ENCODE data around the gene CXXC1. TPM values are rescaled to one million over a fixed set of nuclear protein-coding genes. Genes with fewer than 3 reads are reported as not detected.

The CXXC1 gene
- polyA plus RNA-seq, 3 donors = 30.9 to 227 (median 33.4) TPM

- Histone ChIP-seq H3K4me1 (ENCODE audit: control insufficient read depth in 1 of 2, insufficient read depth in 2 of 2, low read length in 2 of 2) (peaks cover 26 to 55% of the 10 kb centered on the region in 2 donors), H2AFZ (ENCODE audit: insufficient read depth, low read depth, low read length, poor library complexity, severe bottlenecking) (peak within 1 kb of the TSS; percentile 96), H3K4me3 (replicated peaks in 1 of 3; ENCODE audit: low read depth in 2 of 3, low read length in 3 of 3) (peak within 1 kb of the TSS; percentile 78 to 92 (median 86)), H3K9me3 (replicated peaks in 1 of 2; ENCODE audit: control insufficient read depth in 1 of 2, insufficient read depth in 1 of 2, low read length in 2 of 2) (no peaks in the 10 kb centered on the region), H3K27me3 (ENCODE audit: control insufficient read depth in 2 of 2, insufficient read depth in 2 of 2, low read length in 2 of 2) (no peaks in the 10 kb centered on the region), H3K9ac (ENCODE audit: insufficient read depth, low read length, poor library complexity, severe bottlenecking) (peak within 1 kb of the TSS; percentile 82), H3K4me2 (replicated peaks; ENCODE audit: extremely low read depth, low read length, poor library complexity, severe bottlenecking) (peak within 1 kb of the TSS; percentile 77), H3K79me2 (ENCODE audit: insufficient read depth, low read length) (peaks cover 39% of the 10 kb centered on the region), H3K36me3 (replicated peaks in 1 of 2; ENCODE audit: control insufficient read depth in 1 of 2, insufficient read depth in 2 of 2, low read length in 2 of 2) (peaks cover 44 to 72% of the 10 kb centered on the region in 2 donors), H3K27ac (ENCODE audit: low read depth in 1 of 2, low read length in 2 of 2) (peak within 1 kb of the TSS; percentile 86 to 87), H4K20me1 (ENCODE audit: insufficient read depth, low read length) (no peaks in the 10 kb centered on the region)
- H3K9me3 Mint-ChIP-seq = peaks cover 0 to 2% (median 0%) of the 10 kb centered on the region in 7 donors
- WGBS (ENCODE audit: insufficient coverage) = under 1% methylated on average over 63 of the region's 63 CpGs
- TF ChIP-seq CTCF (IDR thresholded peaks at IDR 0.05) = peak; percentile 21
- peaks cover 54 to 60% of the 10 kb centered on the region in 2 donors for H3K36me3 Mint-ChIP-seq
- intact Hi-C loops (cut with micrococcal nuclease) = loop anchor here (5.0 to 10.0 kb wide), 3 partner anchors 76 to 787 kb away; partner anchors contain the start of genes SKA1 (in 2 of the 2) and RPL17 (in 1 of the 2)
- peak within 1 kb of the TSS; percentile 93 to 98 for H3K4me3 Mint-ChIP-seq
- H3K27ac Mint-ChIP-seq = peak within 1 kb of the TSS; percentile 93 to 98 (median 96)
- peak; percentile 97 to 98 (median 98) for DNase-seq
- H3K27me3 Mint-ChIP-seq (ENCODE audit: low read depth in 3 of 3) = peaks cover 0 to 2% (median 0%) of the 10 kb centered on the region in 3 donors
- H3K4me1 Mint-ChIP-seq = peaks cover 49% of the 10 kb centered on the region
Measured at GRCh38 chr18:50281295-50281971, 6.1 kb downstream of the CXXC1 start, which contains the start of gene MBD1. MBD1 (minus strand) TSS chr18:50281523; CDS start chr18:50279992, 1,531 bp downstream.

- peaks cover 0 to 2% (median 0%) of the 10 kb centered on the region in 3 donors for H3K27me3 Mint-ChIP-seq (ENCODE audit: low read depth in 3 of 3)
- Histone ChIP-seq H3K79me2 (ENCODE audit: insufficient read depth, low read length) (peaks cover 36% of the 10 kb centered on the region), H2AFZ (ENCODE audit: insufficient read depth, low read depth, low read length, poor library complexity, severe bottlenecking) (peak overlapping the region; percentile 96), H3K9ac (ENCODE audit: insufficient read depth, low read length, poor library complexity, severe bottlenecking) (peak overlapping the region; percentile 82), H3K4me2 (replicated peaks; ENCODE audit: extremely low read depth, low read length, poor library complexity, severe bottlenecking) (peak overlapping the region; percentile 77), H3K27me3 (ENCODE audit: control insufficient read depth in 2 of 2, insufficient read depth in 2 of 2, low read length in 2 of 2) (no peaks in the 10 kb centered on the region), H3K4me1 (ENCODE audit: control insufficient read depth in 1 of 2, insufficient read depth in 2 of 2, low read length in 2 of 2) (peaks cover 23 to 49% of the 10 kb centered on the region in 2 donors), H3K4me3 (replicated peaks in 1 of 3; ENCODE audit: low read depth in 2 of 3, low read length in 3 of 3) (peak overlapping the region; percentile 78 to 92 (median 86)), H4K20me1 (ENCODE audit: insufficient read depth, low read length) (no peaks in the 10 kb centered on the region), H3K36me3 (replicated peaks in 1 of 2; ENCODE audit: control insufficient read depth in 1 of 2, insufficient read depth in 2 of 2, low read length in 2 of 2) (peaks cover 50 to 76% of the 10 kb centered on the region in 2 donors), H3K9me3 (replicated peaks in 1 of 2; ENCODE audit: control insufficient read depth in 1 of 2, insufficient read depth in 1 of 2, low read length in 2 of 2) (no peaks in the 10 kb centered on the region), H3K27ac (ENCODE audit: low read depth in 1 of 2, low read length in 2 of 2) (peak overlapping the region; percentile 86 to 87)
- H3K4me3 Mint-ChIP-seq = peak overlapping the region; percentile 93 to 98
- peaks cover 0 to 2% (median 0%) of the 10 kb centered on the region in 7 donors for H3K9me3 Mint-ChIP-seq
- H3K36me3 Mint-ChIP-seq = peaks cover 56 to 61% of the 10 kb centered on the region in 2 donors
- TF ChIP-seq CTCF (IDR thresholded peaks at IDR 0.05) = no peak
- WGBS (ENCODE audit: insufficient coverage) = 5% methylated on average over 16 of the region's 16 CpGs
- no peak for DNase-seq
- intact Hi-C loops (cut with micrococcal nuclease) = loop anchor here (5.0 to 10.0 kb wide), 3 partner anchors 76 to 786 kb away; partner anchors contain the start of genes SKA1 (in 2 of the 2) and RPL17 (in 1 of the 2)
- peaks cover 45% of the 10 kb centered on the region for H3K4me1 Mint-ChIP-seq
- peak overlapping the region; percentile 93 to 98 (median 96) for H3K27ac Mint-ChIP-seq
Measured at GRCh38 chr18:50280707-50281294, 6.7 kb downstream of the CXXC1 start.

All from CD14-positive monocyte (primary cell).